ELF-1 (cell line): Measurements from ENCODE around the gene STAT6.

Experiments used
- DNase-seq: peaks from one replicate; pipeline ENCODE4 v3.0.0-alpha.2; 2016; ENCODE audit warnings: low read depth, low spot score

STAT6 gene

DNA sequence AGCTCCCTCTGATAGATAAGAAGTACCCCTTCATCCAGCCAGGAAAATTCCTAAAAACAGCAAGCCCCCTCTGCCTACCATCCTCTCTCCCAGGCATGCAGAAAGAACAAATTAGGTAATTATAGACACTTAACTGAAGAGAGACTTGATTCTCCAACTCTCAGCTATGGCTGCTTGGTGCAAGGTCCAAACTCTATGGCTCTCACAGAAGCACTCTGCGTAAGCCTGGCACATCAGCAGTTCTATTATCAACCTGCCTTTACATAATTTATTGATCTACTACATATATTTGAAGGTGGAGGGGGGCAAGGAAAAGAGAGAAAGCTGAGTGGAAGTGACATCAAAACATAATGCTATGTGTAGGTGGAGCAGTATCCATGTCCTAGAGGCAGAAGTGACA, 60.2 kb downstream of the STAT6 start:
- DNase-seq: no peak

DNA sequence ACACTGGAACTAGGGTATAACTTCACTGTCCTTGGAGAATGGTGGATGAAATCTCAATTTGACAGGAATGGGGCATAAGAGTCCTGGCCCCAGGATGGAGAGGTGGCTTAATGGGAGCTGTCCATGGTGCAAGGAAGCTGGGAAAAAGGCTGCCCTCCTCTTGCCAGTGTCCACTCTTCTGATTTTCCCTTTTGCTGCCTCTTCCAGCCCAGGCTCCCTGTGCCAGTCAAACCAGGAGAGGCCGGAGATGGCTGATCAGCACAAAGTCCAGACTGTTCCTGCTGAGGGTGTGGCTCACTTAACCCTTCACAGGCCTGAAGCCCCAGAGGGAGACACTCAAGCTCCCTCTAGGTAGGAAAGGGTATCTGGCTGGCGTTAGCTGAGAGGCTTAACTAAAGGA, 61.3 kb downstream of the STAT6 start, which contains the start of gene MYO1A:
Gene MYO1A (minus strand): TSS at position 240 of the 400 bp plus-strand sequence. CDS start 1,806 bp downstream, outside the sequence.
- DNase-seq: peak; percentile 16

DNA sequence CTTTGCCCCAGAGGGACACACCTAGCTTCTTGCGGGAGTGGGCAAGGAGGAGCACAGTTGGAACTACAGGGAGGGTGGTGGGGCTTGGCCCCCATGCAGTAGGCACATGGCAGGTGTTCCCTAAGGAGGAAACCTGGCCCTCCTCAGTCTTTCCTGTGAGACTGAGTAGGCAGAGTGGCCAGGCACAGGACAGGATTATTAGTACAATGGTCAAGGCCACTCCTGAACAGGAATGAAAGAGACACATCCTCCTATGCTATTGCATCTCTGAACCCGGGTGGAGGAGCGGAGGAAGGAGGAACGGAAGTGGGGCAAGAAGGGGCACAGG, 62.1 kb downstream of the STAT6 start:
- no peak for DNase-seq

DNA sequence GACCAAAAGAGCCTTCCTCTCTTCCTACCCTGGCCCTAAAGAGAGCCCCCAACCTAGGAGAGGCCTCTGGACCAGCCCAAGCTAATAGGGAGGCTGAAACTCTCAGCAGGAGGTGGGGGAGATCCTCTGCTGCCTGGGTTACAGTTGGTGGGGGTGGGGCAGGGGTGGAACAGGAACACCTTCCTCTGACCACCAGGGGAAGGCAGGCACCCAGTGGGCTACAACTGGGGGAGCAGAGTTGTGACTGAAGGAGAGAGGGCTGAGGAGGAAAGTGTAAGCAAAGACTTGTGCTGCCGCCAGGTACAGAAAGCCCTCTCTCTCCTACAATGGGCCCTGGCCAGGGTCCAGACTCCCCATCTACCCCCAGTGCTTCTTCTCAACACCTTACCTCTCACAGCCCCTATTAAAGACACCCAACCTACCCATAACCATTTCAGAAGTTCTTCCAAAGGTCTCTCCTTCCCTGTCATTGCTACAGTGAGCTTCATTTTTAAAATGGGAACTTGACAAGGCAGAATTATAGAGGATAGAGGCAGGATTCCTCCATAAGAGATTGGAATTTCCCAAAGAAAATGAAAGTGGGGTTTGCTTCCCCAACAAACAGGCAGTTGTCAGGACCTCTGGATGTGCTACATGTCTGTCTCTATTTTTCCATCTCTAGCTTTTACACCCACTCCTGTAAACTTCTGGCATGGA, 62.6 kb downstream of the STAT6 start:
- DNase-seq: no peak

DNA sequence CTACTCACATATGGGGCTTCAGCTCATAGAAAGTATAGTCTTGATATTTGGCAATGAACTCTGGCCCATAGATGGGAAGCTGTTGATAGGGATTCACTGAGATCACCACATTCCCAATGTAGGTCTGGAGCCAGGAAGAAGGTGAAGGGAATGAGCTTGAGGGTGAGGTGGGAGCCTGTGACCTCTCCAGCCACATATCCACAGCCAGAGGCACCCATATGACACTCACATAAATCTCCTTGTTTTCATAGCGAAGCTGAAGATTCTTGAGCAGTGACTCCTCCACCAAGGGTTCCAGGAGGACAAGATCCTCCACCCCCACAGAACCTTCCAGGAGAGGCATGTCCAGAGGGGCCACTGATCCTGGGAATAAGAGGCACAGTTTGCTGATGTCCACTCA, 63.2 kb downstream of the STAT6 start:
- DNase-seq: no peak

DNA sequence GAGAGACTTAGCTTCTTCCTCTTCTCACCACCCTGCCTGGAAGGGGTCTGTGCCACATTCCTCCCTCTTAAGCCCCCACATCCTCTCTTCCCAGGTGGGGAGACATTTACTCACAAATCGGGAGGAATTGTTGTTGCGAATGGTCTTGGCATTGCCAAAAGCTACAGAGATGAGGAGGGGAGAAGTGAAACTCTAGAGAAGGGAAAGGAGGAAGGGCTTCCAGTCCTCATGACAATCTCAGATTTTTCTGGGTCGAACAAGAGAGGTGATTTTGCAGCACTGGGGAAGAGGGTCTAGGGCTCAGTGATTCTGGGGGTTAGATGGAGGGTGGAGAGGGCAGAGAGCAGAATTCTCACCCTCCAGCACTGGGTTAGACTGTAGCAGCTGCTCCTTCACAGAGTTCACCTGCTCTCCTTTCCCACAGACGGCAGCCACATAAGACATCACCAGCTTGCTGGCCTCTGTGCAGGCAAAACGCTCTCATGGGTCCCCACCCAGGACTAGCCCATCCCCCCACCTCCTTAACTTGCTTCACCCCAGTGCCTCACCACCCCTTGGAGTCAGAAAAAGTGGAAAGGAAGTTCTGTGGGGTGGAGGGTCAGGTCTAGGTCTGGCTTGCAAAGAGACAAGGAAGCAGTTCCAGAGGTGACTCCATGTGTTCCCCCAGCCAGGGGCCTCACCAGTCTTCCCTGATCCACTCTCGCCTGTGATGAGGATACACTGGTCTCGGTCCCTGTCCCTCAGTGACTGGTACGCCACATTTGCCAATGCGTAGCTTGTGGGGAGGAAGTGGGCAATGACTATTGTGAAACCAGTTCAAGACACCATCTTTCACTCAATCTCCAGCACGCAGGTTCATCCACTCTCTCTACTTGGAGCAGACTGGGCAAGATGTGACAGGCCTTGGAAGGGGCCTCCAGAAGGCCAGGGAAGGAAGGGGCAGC, 63.9 kb downstream of the STAT6 start:
- no peak for DNase-seq

DNA sequence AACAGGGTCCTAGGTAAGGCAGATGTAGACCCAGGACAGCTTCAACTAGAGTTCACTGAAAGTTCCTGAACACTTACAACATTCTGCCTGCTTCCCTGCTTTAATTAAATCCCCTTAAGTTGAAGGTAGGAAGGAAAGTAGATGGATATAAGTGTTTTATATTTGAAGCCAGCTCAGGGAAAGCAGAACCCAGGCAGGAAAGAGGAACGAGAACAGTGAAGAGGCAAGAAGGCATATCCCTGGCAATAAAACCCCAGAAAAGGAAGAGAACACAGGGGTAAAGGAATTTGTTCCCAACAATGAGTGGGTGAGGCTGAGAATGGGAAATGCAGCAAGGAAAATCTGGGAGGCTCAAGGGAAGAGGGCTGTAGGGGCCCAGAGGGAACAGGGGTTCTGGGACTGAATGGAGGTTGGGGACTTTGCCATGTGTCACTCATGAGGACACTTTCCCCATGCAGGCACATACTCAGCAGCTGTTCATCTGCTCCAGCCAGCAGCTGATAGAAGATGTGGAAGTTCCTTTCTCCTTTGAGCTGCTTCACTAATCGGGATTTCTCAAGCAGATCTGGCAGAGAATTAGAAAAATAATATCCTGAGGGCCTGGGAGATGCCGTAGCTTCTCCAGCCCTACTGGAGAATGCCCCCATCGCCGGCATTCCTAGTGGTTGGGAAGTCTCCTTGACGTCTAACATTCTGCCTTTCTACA, 64.9 kb downstream of the STAT6 start:
- DNase-seq: no peak
